ENCODE data around the gene KCNF1. TPM values are rescaled to one million over a fixed set of nuclear protein-coding genes. Genes with fewer than 3 reads are reported as not detected.

The KCNF1 gene
- total RNA-seq, 1 experiment from 2014 or later, result 0.52 TPM

DNA sequence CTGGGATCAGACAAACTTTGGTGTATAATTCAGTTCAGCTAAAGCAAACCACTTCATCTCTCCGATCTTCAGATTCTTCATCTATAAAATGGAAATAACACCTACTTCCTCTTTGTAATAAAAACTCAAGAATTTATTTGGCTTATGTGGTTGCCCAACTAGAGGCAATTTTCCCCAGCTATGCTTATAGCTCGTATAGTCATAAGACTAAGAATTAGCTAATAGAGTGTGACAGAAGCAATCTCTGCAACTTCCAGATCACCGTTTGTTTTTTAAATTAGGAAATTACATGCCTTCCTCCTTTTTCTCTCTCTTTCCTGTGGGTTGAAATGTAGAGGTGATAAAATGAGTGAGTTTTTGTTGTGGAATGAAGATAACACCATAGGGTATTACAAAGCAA, 35.3 kb upstream of the KCNF1 start:
- Histone ChIP-seq H3K9ac (ENCODE audit: low read length) (no peak overlapping the region), H3K27ac (ENCODE audit: low read depth, low read length) (no peak overlapping the region), H3K36me3 (ENCODE audit: control insufficient read depth in 1 of 2, insufficient read depth in 2 of 2, low read length in 2 of 2) (no peaks in the 10 kb centered on the region), H3K4me3 (replicated peaks in 1 of 2; ENCODE audit: low read depth in 1 of 2, low read length in 2 of 2) (no peak overlapping the region), H2AFZ (ENCODE audit: low read depth, low read length, poor library complexity, severe bottlenecking) (no peak overlapping the region), H3K9me3 (ENCODE audit: control insufficient read depth in 1 of 2, insufficient read depth in 1 of 2, low read depth in 1 of 2, low read length in 2 of 2) (peaks cover 0 to 4% of the 10 kb centered on the region in 2 experiments; a peak in 1 of 4 replicates), H3K4me2 (ENCODE audit: low read length) (no peak overlapping the region), H3K27me3 (ENCODE audit: insufficient read depth, low read length) (no peaks in the 10 kb centered on the region), H3K79me2 (ENCODE audit: insufficient read depth, low read length) (no peaks in the 10 kb centered on the region), H3K4me1 (ENCODE audit: control insufficient read depth in 1 of 2, insufficient read depth in 2 of 2, low read length in 2 of 2) (no peaks in the 10 kb centered on the region), H4K20me1 (ENCODE audit: insufficient read depth) (no peaks in the 10 kb centered on the region), H3K9me2 (ENCODE audit: insufficient read depth) (no peaks in the 10 kb centered on the region)
- TF ChIP-seq ZNF274 (IDR thresholded peaks at IDR 0.05; ENCODE audit: low read depth, low read length), result no peak
- TF ChIP-seq, protein P1, sequence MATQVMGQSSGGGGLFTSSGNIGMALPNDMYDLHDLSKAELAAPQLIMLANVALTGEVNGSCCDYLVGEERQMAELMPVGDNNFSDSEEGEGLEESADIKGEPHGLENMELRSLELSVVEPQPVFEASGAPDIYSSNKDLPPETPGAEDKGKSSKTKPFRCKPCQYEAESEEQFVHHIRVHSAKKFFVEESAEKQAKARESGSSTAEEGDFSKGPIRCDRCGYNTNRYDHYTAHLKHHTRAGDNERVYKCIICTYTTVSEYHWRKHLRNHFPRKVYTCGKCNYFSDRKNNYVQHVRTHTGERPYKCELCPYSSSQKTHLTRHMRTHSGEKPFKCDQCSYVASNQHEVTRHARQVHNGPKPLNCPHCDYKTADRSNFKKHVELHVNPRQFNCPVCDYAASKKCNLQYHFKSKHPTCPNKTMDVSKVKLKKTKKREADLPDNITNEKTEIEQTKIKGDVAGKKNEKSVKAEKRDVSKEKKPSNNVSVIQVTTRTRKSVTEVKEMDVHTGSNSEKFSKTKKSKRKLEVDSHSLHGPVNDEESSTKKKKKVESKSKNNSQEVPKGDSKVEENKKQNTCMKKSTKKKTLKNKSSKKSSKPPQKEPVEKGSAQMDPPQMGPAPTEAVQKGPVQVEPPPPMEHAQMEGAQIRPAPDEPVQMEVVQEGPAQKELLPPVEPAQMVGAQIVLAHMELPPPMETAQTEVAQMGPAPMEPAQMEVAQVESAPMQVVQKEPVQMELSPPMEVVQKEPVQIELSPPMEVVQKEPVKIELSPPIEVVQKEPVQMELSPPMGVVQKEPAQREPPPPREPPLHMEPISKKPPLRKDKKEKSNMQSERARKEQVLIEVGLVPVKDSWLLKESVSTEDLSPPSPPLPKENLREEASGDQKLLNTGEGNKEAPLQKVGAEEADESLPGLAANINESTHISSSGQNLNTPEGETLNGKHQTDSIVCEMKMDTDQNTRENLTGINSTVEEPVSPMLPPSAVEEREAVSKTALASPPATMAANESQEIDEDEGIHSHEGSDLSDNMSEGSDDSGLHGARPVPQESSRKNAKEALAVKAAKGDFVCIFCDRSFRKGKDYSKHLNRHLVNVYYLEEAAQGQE (IDR thresholded peaks at IDR 0.05; ENCODE audit: low read depth), result no peak
- no peak for TF ChIP-seq JUND (IDR thresholded peaks at IDR 0.05)
- TF ChIP-seq, protein P2, sequence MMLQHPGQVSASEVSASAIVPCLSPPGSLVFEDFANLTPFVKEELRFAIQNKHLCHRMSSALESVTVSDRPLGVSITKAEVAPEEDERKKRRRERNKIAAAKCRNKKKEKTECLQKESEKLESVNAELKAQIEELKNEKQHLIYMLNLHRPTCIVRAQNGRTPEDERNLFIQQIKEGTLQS (IDR thresholded peaks at IDR 0.05), result no peak
- TF ChIP-seq ZFX (IDR thresholded peaks at IDR 0.05), result no peak
- TF ChIP-seq, protein P3, sequence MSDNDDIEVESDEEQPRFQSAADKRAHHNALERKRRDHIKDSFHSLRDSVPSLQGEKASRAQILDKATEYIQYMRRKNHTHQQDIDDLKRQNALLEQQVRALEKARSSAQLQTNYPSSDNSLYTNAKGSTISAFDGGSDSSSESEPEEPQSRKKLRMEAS (IDR thresholded peaks at IDR 0.05), result no peak
- TF ChIP-seq EZH2 (IDR thresholded peaks at IDR 0.05), result no peak
- TF ChIP-seq, protein P4, sequence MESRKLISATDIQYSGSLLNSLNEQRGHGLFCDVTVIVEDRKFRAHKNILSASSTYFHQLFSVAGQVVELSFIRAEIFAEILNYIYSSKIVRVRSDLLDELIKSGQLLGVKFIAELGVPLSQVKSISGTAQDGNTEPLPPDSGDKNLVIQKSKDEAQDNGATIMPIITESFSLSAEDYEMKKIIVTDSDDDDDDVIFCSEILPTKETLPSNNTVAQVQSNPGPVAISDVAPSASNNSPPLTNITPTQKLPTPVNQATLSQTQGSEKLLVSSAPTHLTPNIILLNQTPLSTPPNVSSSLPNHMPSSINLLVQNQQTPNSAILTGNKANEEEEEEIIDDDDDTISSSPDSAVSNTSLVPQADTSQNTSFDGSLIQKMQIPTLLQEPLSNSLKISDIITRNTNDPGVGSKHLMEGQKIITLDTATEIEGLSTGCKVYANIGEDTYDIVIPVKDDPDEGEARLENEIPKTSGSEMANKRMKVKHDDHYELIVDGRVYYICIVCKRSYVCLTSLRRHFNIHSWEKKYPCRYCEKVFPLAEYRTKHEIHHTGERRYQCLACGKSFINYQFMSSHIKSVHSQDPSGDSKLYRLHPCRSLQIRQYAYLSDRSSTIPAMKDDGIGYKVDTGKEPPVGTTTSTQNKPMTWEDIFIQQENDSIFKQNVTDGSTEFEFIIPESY (IDR thresholded peaks at IDR 0.05; ENCODE audit: extremely low read depth, insufficient replicate concordance, low read length), result no peak
- TF ChIP-seq SP1 (IDR thresholded peaks at IDR 0.05; ENCODE audit: low read depth), result no peak
- TF ChIP-seq CEBPB (IDR thresholded peaks at IDR 0.05; ENCODE audit: low read depth), result no peak
- no peak for TF ChIP-seq RAD21 (IDR thresholded peaks at IDR 0.05; ENCODE audit: low read depth)
- no peak for TF ChIP-seq POLR2A (IDR thresholded peaks at IDR 0.05; ENCODE audit: borderline replicate concordance, extremely low read depth, insufficient read depth, insufficient read length)
- TF ChIP-seq YY1 (IDR thresholded peaks at IDR 0.05; ENCODE audit: extremely low read depth, insufficient replicate concordance, low read depth, low read length), result no peak
- TF ChIP-seq POLR2AphosphoS5 (IDR thresholded peaks at IDR 0.05; ENCODE audit: low read depth, low read length), result no peak
- POLR2A ChIA-PET, result no interaction called here
- BruUV-seq (replicated peaks), result no TSS peak
- CTCF ChIA-PET, result no interaction called here
- no peak for DNase-seq (ENCODE audit: low read depth, low spot score)
- intact Hi-C loops (cut with micrococcal nuclease), result no loop called here
- RAD21 ChIA-PET (ENCODE audit: low non-redundant PET in 1 of 2, low total read pairs in 2 of 2, uncharacterized antibody in 2 of 2, unreplicated experiment in 2 of 2), result no interaction called here
- no peak for ATAC-seq

Measured in HCT116 (cell line).